GM12878 (cell line): Measurements from ENCODE around the gene FBLN5. TPM values are rescaled to one million over a fixed set of nuclear protein-coding genes. Genes with fewer than 3 reads are reported as not detected.

ENCODE experiments used
- ATAC-seq: fragments of 200-7000 bp; cut with Tn5 transposase; 3 replicates; pipeline ENCODE4 v1.9.1; 2020; ENCODE audit warnings: mild to moderate bottlenecking, moderate library complexity
- BruUV-seq: library from RNA; stranded (reverse); fragments of 400-500 nt; replicated peaks from 2 replicates; lab custom pipeline; 2021; lab: Mats Ljungman, UMichigan
- CTCF ChIA-PET: fragments of 300-600 bp; sonication (Branson Sonifier 250); formaldehyde crosslinking; extraction: SDS; loops from one replicate; lab custom pipeline; 2021; ENCODE audit warnings: inconsistent platforms; lab: Yijun Ruan, JAX
- POLR2A ChIA-PET: fragments of 350-600 bp; formaldehyde crosslinking; extraction: SDS; loops from one replicate; lab custom pipeline; 2021; ENCODE audit warnings: inconsistent platforms; lab: Charles Lee
- RAD21 ChIA-PET: fragments of 300-600 bp; sonication (Branson Sonifier 250); formaldehyde crosslinking; loops from one replicate; lab custom pipeline; 2023; ENCODE audit warnings: antibody characterized with exemption; ENCODE audit not compliant: unreplicated experiment; lab: Charles Lee
- SMC1A ChIA-PET: fragments of 300-600 bp; sonication (Branson Sonifier 250); formaldehyde crosslinking; loops from one replicate; lab custom pipeline; 2023; ENCODE audit not compliant: unreplicated experiment, uncharacterized antibody; lab: Charles Lee
- DNase-seq: peaks from one replicate; pipeline ENCODE4 v3.0.0-alpha.2; 2011; ENCODE audit warnings: low read depth, low spot score
- FAIRE-seq: peaks from 3 replicates; lab custom pipeline; 2011; peaks lifted over from hg19 to GRCh38; lab: Jason Lieb, UNC
- H2AFZ ChIP-seq: 2 replicates; pipeline ENCODE4 v1.6.0; 2011; ENCODE audit warnings: low read depth, low read length, control low read depth; ENCODE audit not compliant: control insufficient read depth
- H3K27ac ChIP-seq: 2 replicates; pipeline ENCODE4 v1.5.1; 2011; ENCODE audit warnings: control low read depth; ENCODE audit not compliant: control insufficient read depth, insufficient read depth
- H3K27me3 ChIP-seq, 2 experiments: replicated peaks in 1 of 2; 2 replicates each; pipeline versions ENCODE4 v1.6.0 to v1.6.1; 2011; ENCODE audit warnings: low read length in 1 of 2; ENCODE audit not compliant: control insufficient read depth in 2 of 2, insufficient read depth in 2 of 2
- H3K36me3 ChIP-seq, 2 experiments: 2 replicates each; pipeline ENCODE4 v1.5.1; 2011; ENCODE audit warnings: low read length in 1 of 2; ENCODE audit not compliant: control insufficient read depth in 2 of 2, insufficient read depth in 2 of 2
- H3K4me1 ChIP-seq: 2 replicates; pipeline ENCODE4 v1.6.1; 2011; ENCODE audit warnings: mild to moderate bottlenecking, low read length, moderate library complexity, mixed read lengths; ENCODE audit not compliant: control insufficient read depth, insufficient read depth
- H3K4me2 ChIP-seq: 2 replicates; pipeline ENCODE4 v1.6.0; 2011; ENCODE audit warnings: control low read depth; ENCODE audit not compliant: control insufficient read depth, insufficient read depth
- H3K4me3 ChIP-seq: fragments of 200-600 bp; sonication (generic); 2 replicates; pipeline ENCODE4 v1.5.1; 2016
- H3K79me2 ChIP-seq: 2 replicates; pipeline ENCODE4 v1.6.0; 2011; ENCODE audit warnings: low read length; ENCODE audit not compliant: control insufficient read depth, insufficient read depth
- H3K9ac ChIP-seq: 2 replicates; pipeline ENCODE4 v1.8.0; 2011; ENCODE audit warnings: low read length, control low read depth, mixed read lengths; ENCODE audit not compliant: control insufficient read depth, insufficient read depth
- H3K9me3 ChIP-seq: replicated peaks from 3 replicates; pipeline ENCODE4 v1.5.1; 2011; ENCODE audit warnings: mild to moderate bottlenecking, low read length; ENCODE audit not compliant: control insufficient read depth, insufficient read depth
- H4K20me1 ChIP-seq: 2 replicates; pipeline ENCODE4 v1.6.0; 2011; ENCODE audit not compliant: control insufficient read depth, insufficient read depth
- ATF2 ChIP-seq: IDR thresholded peaks from 2 replicates; pipeline ENCODE4 v1.6.1; 2012; ENCODE audit warnings: low read length, inconsistent platforms
- BCL3 ChIP-seq: IDR thresholded peaks from 2 replicates; pipeline ENCODE4 v1.6.1; 2011; ENCODE audit warnings: borderline replicate concordance, low read depth, mild to moderate bottlenecking, moderate library complexity, low read length; ENCODE audit not compliant: insufficient read depth, poor library complexity, severe bottlenecking
- CEBPB ChIP-seq, 2 experiments: fragments of 150-350 bp in 1 of 2; IDR thresholded peaks; 2 replicates each; pipeline ENCODE4 v1.6.1; 2012 to 2014; ENCODE audit warnings: low read depth in 2 of 2, low read length in 2 of 2, borderline replicate concordance in 1 of 2, inconsistent platforms in 1 of 2
- CHD4 ChIP-seq: fragments of 200-600 bp; sonication (generic); IDR thresholded peaks from 2 replicates; pipeline ENCODE4 v1.6.1; 2016; ENCODE audit warnings: mild to moderate bottlenecking
- HDGF ChIP-seq: fragments of 450-650 bp; IDR thresholded peaks from 2 replicates; pipeline ENCODE4 v1.6.1; 2016; ENCODE audit warnings: antibody characterized with exemption
- KLF5 ChIP-seq: fragments of 450-650 bp; IDR thresholded peaks from 2 replicates; pipeline ENCODE4 v1.6.1; 2014; ENCODE audit warnings: mild to moderate bottlenecking; ENCODE audit not compliant: partially characterized antibody
- MEF2B ChIP-seq: fragments of 450-650 bp; IDR thresholded peaks from 2 replicates; pipeline ENCODE4 v1.6.1; 2018; ENCODE audit warnings: mild to moderate bottlenecking, moderate library complexity; ENCODE audit not compliant: partially characterized antibody, poor library complexity, severe bottlenecking
- MYC ChIP-seq: IDR thresholded peaks from 2 replicates; pipeline ENCODE4 v1.6.1; 2011; ENCODE audit warnings: mild to moderate bottlenecking, low read length, moderate library complexity, inconsistent platforms; ENCODE audit not compliant: insufficient read depth, insufficient replicate concordance, insufficient read length, severe bottlenecking
- NR2F1 ChIP-seq: fragments of 450-650 bp; conservative IDR thresholded peaks from 2 replicates; pipeline ENCODE4 v1.6.1; 2017; ENCODE audit warnings: mild to moderate bottlenecking
- PAX8 ChIP-seq: fragments of 450-650 bp; IDR thresholded peaks from 2 replicates; pipeline ENCODE4 v1.6.1; 2017; ENCODE audit warnings: mild to moderate bottlenecking, moderate library complexity
- PML ChIP-seq: IDR thresholded peaks from 2 replicates; pipeline ENCODE4 v1.6.1; 2012; ENCODE audit warnings: low read length, inconsistent platforms
- POLR2A ChIP-seq: IDR thresholded peaks from 2 replicates; pipeline ENCODE4 v1.6.1; 2011; ENCODE audit warnings: low read depth, mild to moderate bottlenecking, low read length
- SUZ12 ChIP-seq: fragments of 200-600 bp; sonication (generic); IDR thresholded peaks from one replicate; pipeline ENCODE4 v1.6.1; 2018; ENCODE audit warnings: antibody characterized with exemption, mild to moderate bottlenecking; ENCODE audit not compliant: unreplicated experiment
- ZBTB11 ChIP-seq: fragments of 450-650 bp; formaldehyde crosslinking; IDR thresholded peaks from 2 replicates; pipeline ENCODE4 v1.5.0; 2022; ENCODE audit warnings: mild to moderate bottlenecking, missing genetic modification characterization
- ZNF687 ChIP-seq: fragments of 450-650 bp; IDR thresholded peaks from 2 replicates; pipeline ENCODE4 v1.6.1; 2017; ENCODE audit warnings: mild to moderate bottlenecking, moderate library complexity
- WGBS: methylation state at CpG from one replicate; pipeline ENCODE4 v1.1.6; 2016; ENCODE audit warnings: low lambda C conversion rate; ENCODE audit not compliant: insufficient replicate concordance, insufficient coverage; ENCODE audit errors: missing lambda C conversion rate; 5-methylcytosine and 5-hydroxymethylcytosine counted together
- in situ Hi-C: fragments of 300-500 bp; cut with MboI; formaldehyde crosslinking; loops from 9 replicates; pipeline ENCODE4 v1.14.3; 2018; ENCODE audit warnings: mixed read lengths
- intact Hi-C: fragments of 100-400 bp; cut with micrococcal nuclease; formaldehyde crosslinking; loops from one replicate; pipeline ENCODE4 v1.14.2; 2022; ENCODE audit not compliant: unreplicated experiment
- polyA plus RNA-seq, 11 experiments: library from polyadenylated mRNA; depleted of rRNA in 4 of 11; unstranded in 6 of 11; stranded (reverse) in 5 of 11; fragments of >200 nt; fragmentation: Nextera tagmentation in 4 of 11; fragmentation: Illumina TruSeq in 1 of 11; extraction: Ambion mirVana in 4 of 11; extraction: Trizol in 1 of 11; gene quantifications; 1 replicate in 1 of 11; 2 replicates in 10 of 11; pipeline versions ENCODE4 v1.2.1 to v1.2.3, GENCODE V29; 2011 to 2016; ENCODE audit warnings: inconsistent platforms in 2 of 11, missing spikeins in 2 of 11, low read depth in 1 of 11
- total RNA-seq, 4 experiments: library from RNA; depleted of rRNA in 3 of 4; stranded (reverse); fragments of >200 nt in 3 of 4; fragmentation: Illumina TruSeq in 1 of 4; extraction: Trizol in 1 of 4; gene quantifications; 2 replicates each; pipeline versions ENCODE4 v1.2.1 to v1.2.3, GENCODE V29; 2013 to 2021

FBLN5 gene
- total and polyA plus RNA-seq, 10 of the 15 experiments (the other 5 are each of a cell fraction or from before 2014, with no cell fraction given) = 0.03 to 0.64 (median 0.24) TPM

- Histone ChIP-seq H3K36me3 (no peaks in the 10 kb centered on the region), H3K27me3 (no peaks in the 10 kb centered on the region), H3K9ac (no peak overlapping the region), H3K79me2 (no peaks in the 10 kb centered on the region), H3K9me3 (no peaks in the 10 kb centered on the region), H3K4me3 (no peak overlapping the region), H4K20me1 (no peaks in the 10 kb centered on the region), H3K4me1 (no peaks in the 10 kb centered on the region), H3K4me2 (no peak overlapping the region), H3K27ac (no peak overlapping the region), H2AFZ (no peak overlapping the region)
- WGBS = 79% methylated on average over 8 of the region's 8 CpGs
- no peak for DNase-seq
- no peak for ATAC-seq
- CTCF ChIA-PET = no interaction called here
- no peak for FAIRE-seq
- SMC1A ChIA-PET = no interaction called here
- no TSS peak for BruUV-seq
- in situ Hi-C loops (no loop called here), intact Hi-C loops (no loop called here)
- RAD21 ChIA-PET = no interaction called here
- POLR2A ChIA-PET = no interaction called here
- TF ChIP-seq KLF5 = no peak
- TF ChIP-seq ATF2 = no peak
- TF ChIP-seq NR2F1 = no peak
- TF ChIP-seq PAX8 = no peak
- TF ChIP-seq ZNF687 = no peak
- no peak for TF ChIP-seq CEBPB (IDR thresholded peaks at IDR 0.05; ENCODE audit: borderline replicate concordance in 1 of 2, low read depth in 2 of 2, low read length in 2 of 2)
- no peak for TF ChIP-seq MYC
- TF ChIP-seq MEF2B = no peak
- no peak for TF ChIP-seq HDGF
- no peak for TF ChIP-seq CHD4
- no peak for TF ChIP-seq SUZ12
- no peak for TF ChIP-seq ZBTB11 (CRISPR knock-in tag)
- TF ChIP-seq POLR2A = no peak
- no peak for TF ChIP-seq PML
- TF ChIP-seq BCL3 = no peak
Measured at GRCh38 chr14:91886961-91887360, 60.5 kb downstream of the FBLN5 start.
